Mesodermal cell (in vitro differentiated cells): ENCODE data around the gene DYSF.
"Not testable (repeated sequence)": the region's sequence is repeated elsewhere in the genome, so short reads cannot be mapped to it uniquely, and the experiment has no call there.

Experiments
- H3K27ac ChIP-seq: 2 replicates; pipeline ENCODE4 v1.7.0; 2013; ENCODE audit warnings: mild to moderate bottlenecking, low read depth, low read length, moderate library complexity; ENCODE audit not compliant: severe bottlenecking
- H3K36me3 ChIP-seq: 2 replicates; pipeline ENCODE4 v1.7.1; 2013; ENCODE audit warnings: mild to moderate bottlenecking, low read length, moderate library complexity; ENCODE audit not compliant: control insufficient read depth, insufficient read depth
- H3K4me1 ChIP-seq: one replicate; pipeline ENCODE4 v1.7.1; 2013; ENCODE audit warnings: mild to moderate bottlenecking, low read length; ENCODE audit not compliant: insufficient read depth, control insufficient read depth, poor library complexity, severe bottlenecking
- H3K4me3 ChIP-seq: 2 replicates; pipeline ENCODE4 v1.7.0; 2013; ENCODE audit warnings: low read length, control low read depth, mild to moderate bottlenecking; ENCODE audit not compliant: insufficient read depth, poor library complexity, severe bottlenecking; ENCODE audit errors: extremely low read depth
- H3K9me3 ChIP-seq: 2 replicates; pipeline ENCODE4 v1.7.1; 2013; ENCODE audit warnings: mild to moderate bottlenecking, low read length, moderate library complexity; ENCODE audit not compliant: control insufficient read depth
- WGBS, 2 experiments: methylation state at CpG; one replicate each; pipeline ENCODE4 v1.1.5; 2013; ENCODE audit warnings: missing lambda C conversion rate in 2 of 2; ENCODE audit not compliant: insufficient coverage in 2 of 2; 5-methylcytosine and 5-hydroxymethylcytosine counted together

The DYSF gene

DNA sequence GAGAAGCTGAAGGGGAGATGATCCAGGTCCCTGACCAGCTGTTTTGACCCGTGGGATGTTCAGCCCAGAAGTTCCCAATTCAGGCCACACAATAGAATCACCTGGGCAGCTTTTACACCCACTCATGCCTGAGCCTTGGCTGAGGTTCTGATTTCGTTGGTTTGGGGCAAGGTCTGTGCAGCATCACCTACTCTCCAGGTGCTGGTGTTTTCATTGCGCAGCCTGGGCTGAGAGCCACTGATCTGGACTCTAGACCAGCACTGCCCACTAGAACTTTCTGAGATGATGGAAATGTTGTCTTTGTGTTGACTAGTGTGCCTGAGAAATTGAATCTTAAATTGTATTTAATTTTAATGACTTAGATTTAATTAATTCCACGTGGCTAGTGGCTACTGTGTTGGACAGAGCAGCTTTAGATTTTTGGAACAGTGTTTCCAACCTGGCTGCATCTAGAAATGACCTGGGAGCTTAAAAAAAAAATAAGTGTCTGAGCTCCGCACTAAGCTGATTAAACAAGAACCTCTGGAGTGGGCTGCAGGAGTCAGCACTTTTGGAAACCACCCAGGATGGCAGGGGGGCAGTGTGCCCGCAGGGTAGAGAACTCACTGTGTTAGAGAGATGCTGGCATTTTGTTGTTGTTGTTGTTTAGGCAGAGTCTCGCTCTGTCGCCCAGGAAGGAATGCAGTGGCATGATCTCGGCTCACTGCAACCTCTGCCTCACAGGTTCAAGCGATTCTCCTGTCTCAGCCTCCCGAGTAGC lies 33.7 kb downstream of the DYSF start:
- H3K4me1 ChIP-seq, result peaks cover 12% of the 10 kb centered on the region
- H3K4me3 ChIP-seq, result no peak overlapping the region
- no peaks in the 10 kb centered on the region for H3K36me3 ChIP-seq
- no peak overlapping the region for H3K27ac ChIP-seq
- 94 to 97% methylated on average over 8 to 10 of the region's 11 CpGs for WGBS, 2 experiments
- H3K9me3 ChIP-seq, result no peaks in the 10 kb centered on the region

DNA sequence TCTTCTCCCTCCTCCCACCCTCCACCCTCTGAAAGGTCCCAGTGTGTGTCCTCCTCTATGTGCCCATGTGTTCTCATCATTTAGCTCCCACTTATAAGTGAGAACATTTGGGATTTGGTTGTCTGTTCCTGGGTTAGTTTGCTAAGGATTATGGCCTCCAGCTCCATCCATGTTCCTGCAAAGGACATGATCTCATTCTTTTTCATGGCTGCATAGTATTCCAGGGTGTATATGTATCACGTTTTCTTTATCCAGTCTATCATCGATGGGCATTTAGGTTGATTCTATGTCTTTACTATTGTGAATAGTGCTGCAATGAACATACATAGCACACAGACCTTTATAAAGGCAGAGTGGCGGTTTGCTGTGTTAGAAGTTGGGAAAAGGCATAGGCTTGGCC lies 38.2 kb downstream of the DYSF start:
- WGBS, 2 experiments, result 88% methylated on average over 1 of the region's 3 CpGs; no CpG with 5 or more reads in 1 of the 2 experiments
- not testable (repeated sequence) for H3K9me3 ChIP-seq, H3K36me3 ChIP-seq, H3K4me3 ChIP-seq, H3K27ac ChIP-seq, H3K4me1 ChIP-seq

GRCh38 chr2:71492112-71492511 lies 38.8 kb downstream of the DYSF start:
- no peaks in the 10 kb centered on the region for H3K9me3 ChIP-seq
- 88 to 92% methylated on average over 1 to 4 of the region's 6 CpGs for WGBS, 2 experiments
- no peaks in the 10 kb centered on the region for H3K4me1 ChIP-seq
- H3K4me3 ChIP-seq, result no peak overlapping the region
- H3K27ac ChIP-seq, result no peak overlapping the region
- peaks cover 6% of the 10 kb centered on the region for H3K36me3 ChIP-seq

DNA sequence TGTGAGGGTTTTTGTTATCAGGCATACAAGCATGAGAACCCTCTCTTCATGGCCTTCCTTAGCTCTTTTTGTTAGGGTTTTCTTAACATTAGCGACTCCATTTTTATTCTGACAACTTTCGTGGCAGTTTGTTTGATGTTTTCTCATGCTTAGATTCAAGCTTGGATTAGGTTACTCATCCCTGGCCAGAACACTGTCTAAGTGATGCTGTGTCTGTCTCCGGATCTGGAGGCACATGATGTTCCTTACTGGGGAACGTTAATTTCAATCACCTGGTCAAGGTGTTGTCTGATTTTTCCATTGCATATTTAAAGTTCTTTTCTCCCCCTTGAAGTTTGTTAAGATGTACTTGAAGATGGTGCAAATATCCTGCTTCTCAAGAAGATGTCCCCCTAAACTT lies 40.7 kb downstream of the DYSF start:
- Histone ChIP-seq H3K4me3 (no peak overlapping the region), H3K27ac (no peak overlapping the region), H3K4me1 (peaks cover 15% of the 10 kb centered on the region), H3K9me3 (no peaks in the 10 kb centered on the region), H3K36me3 (peaks cover 6% of the 10 kb centered on the region)
- WGBS, 2 experiments, result 95 to 97% methylated on average over 2 to 4 of the region's 4 CpGs

DNA sequence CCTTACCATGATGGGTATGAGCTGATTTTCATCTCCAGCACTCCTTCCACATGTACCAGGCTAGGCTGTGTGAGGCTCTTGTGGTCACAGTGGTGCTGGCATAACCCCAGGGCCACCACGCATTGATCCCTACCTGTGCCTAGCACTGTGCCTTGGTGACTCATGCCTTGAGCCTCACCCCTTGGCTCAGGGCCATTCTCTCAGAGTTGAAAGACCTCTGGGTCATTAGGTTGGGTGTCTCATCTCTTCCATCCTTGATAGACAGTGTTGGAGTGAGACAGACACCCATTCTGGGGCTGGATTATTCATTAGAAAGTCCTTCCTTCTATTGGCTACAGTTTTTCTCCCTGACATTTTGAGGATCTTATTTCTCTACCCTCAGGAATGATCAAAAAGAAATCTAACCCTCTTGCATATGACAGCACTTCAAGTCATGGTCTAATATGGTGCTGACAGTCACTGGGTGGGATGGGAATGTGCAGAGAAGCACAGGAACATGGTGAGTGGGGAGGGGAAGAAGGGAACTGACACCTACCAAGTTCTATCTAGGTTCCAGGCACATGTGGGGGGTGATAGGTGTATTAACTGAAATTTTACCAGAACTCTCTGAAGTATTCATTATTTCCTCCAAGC lies 41.3 kb downstream of the DYSF start:
- Histone ChIP-seq H3K36me3 (peaks cover 6% of the 10 kb centered on the region), H3K4me3 (no peak overlapping the region), H3K9me3 (no peaks in the 10 kb centered on the region), H3K27ac (no peak overlapping the region), H3K4me1 (peaks cover 21% of the 10 kb centered on the region)
- 70% methylated on average over 1 of the region's 1 CpG; no CpG with 5 or more reads in 1 of the 2 experiments for WGBS, 2 experiments

GRCh38 chr2:71496156-71496770 lies 42.9 kb downstream of the DYSF start:
- 75 to 80% methylated on average over 9 of the region's 9 CpGs for WGBS, 2 experiments
- H3K9me3 ChIP-seq, result no peaks in the 10 kb centered on the region
- peaks cover 36% of the 10 kb centered on the region for H3K4me1 ChIP-seq
- H3K4me3 ChIP-seq, result no peak overlapping the region
- no peak overlapping the region for H3K27ac ChIP-seq
- peaks cover 6% of the 10 kb centered on the region for H3K36me3 ChIP-seq

- Histone ChIP-seq H3K4me1 (peaks cover 37% of the 10 kb centered on the region), H3K36me3 (peaks cover 6% of the 10 kb centered on the region)
- 65 to 82% methylated on average over 3 to 4 of the region's 5 CpGs for WGBS, 2 experiments
Observed at GRCh38 chr2:71498261-71498701, 44.9 kb downstream of the DYSF start.

DNA sequence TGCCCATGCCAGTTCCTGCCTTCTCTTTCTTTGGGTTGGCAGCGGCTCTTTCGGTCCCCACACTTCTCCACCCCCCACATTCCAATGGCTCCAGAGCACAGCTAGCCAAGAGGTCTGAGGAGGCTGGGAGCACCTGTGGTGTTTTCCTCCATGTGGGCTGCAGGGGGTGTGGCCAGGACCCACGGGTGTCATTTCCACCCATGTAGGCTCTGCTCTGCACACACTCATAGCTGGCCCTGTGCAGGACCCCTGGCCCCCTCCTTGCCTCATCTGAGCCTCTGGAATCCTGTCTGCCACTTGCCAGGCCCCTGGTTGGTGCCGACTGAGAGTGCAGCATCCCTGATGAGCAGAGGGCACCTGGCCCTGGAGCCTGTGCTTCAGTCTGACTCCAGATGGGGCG lies 46.3 kb downstream of the DYSF start:
- peak overlapping the region; percentile 73 for H3K27ac ChIP-seq
- peaks cover 6% of the 10 kb centered on the region for H3K36me3 ChIP-seq
- H3K4me3 ChIP-seq, result no peak overlapping the region
- H3K4me1 ChIP-seq, result peaks cover 43% of the 10 kb centered on the region
- H3K9me3 ChIP-seq, result no peaks in the 10 kb centered on the region
- 81 to 82% methylated on average over 2 of the region's 5 CpGs for WGBS, 2 experiments

More at GRCh38 chr2:71498261-71498701, 44.9 kb downstream of the DYSF start:
- Histone ChIP-seq H3K27ac (peak overlapping the region; percentile 79), H3K9me3 (no peaks in the 10 kb centered on the region), H3K4me3 (no peak overlapping the region)

DNA sequence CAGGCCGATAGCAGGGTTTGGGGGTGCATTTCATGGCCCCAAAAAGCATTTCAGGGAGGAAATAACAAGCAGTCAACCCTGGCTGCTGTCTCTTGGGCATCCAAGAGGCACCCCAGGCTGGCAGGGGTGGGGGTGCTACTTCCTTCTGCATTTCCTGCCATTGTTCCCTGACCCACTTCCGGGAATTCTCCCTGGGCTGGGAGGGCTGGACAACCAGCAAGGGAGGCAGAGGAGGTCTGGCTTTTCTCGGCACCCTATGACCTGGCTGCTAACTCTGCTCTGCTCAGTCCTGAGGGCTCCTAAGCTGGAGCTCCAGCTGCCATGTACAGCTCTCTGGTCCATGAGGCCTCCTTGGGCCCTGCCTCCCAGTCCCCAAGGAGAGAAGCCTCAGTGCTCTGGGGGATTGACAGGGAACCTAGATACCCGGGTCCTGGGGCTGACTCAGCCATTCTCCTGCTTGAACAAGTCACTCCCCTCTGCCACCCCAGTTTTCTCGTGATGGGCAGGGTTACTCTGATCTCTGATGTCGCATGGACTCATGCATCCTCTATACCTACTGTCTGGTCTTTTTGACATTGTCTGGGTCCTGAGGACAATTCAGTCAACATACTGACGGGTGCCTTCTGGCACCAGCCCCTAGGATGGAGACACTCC lies 47.2 kb downstream of the DYSF start:
- Histone ChIP-seq H3K4me1 (peaks cover 43% of the 10 kb centered on the region), H3K27ac (peak overlapping the region; percentile 73), H3K4me3 (no peak overlapping the region), H3K36me3 (peaks cover 4% of the 10 kb centered on the region), H3K9me3 (no peaks in the 10 kb centered on the region)
- 71 to 76% methylated on average over 6 of the region's 7 CpGs for WGBS, 2 experiments

DNA sequence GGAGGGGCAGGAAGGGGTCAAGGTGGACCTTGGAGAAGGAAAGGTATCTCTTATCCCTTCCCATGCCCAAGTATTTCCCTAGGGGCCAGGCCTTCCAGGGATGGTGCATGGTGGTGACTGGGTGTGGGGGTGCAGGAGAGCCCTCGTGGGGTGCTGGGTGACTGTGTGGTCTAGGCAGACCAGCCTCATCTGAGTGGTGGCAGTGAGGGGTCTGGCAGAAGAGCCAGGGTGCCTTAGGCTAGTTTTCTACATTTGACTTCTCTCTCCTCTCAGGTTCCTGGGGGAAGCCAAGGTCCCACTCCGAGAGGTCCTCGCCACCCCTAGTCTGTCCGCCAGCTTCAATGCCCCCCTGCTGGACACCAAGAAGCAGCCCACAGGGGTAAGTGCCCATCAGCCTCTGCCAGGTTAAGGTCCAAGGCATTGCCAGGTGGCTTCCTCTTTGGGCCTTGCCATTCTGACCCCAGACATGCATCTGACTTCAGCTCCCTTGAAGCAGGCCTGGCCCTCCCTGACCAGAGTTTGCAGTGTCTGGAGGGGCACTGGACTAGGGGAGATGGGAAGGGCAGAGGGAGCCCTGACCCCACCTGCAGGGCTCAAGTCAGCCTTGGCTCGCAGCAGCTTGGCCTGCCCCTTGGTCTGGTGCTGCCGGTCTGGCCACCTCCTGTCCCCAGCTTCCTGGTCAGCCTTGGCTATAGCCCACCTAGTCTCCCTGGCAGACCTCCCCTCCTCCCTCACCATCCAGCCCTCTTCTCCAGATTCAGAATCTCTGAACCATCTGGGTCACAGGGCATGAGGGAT lies 49.8 kb downstream of the DYSF start:
- H3K4me1 ChIP-seq, result peaks cover 37% of the 10 kb centered on the region
- no peak overlapping the region for H3K27ac ChIP-seq
- no peak overlapping the region for H3K4me3 ChIP-seq
- H3K9me3 ChIP-seq, result no peaks in the 10 kb centered on the region
- no peaks in the 10 kb centered on the region for H3K36me3 ChIP-seq
- WGBS, 2 experiments, result 95 to 100% methylated on average over 2 to 5 of the region's 6 CpGs
